Activated CD4-positive, alpha-beta T cell treated with anti-CD3 and anti-CD28 coated beads for 36 hours (primary cell): Measurements from ENCODE around the gene UBL7. TPM values are rescaled to one million over a fixed set of nuclear protein-coding genes. Genes with fewer than 3 reads are reported as not detected.
A peak's percentile ranks its signal among the peaks of the same experiment; 100 is the strongest.
"Not testable (repeated sequence)": the region's sequence is repeated elsewhere in the genome, so short reads cannot be mapped to it uniquely, and the experiment has no call there.

Source experiments
- ATAC-seq: fragments of 200-7000 bp; cut with Tn5 transposase; one replicate; pipeline ENCODE4 v1.10.0; 2021; ENCODE audit warnings: mild to moderate bottlenecking, moderate library complexity
- CTCF ChIA-PET: fragments of 350-600 bp; sonication (Branson Sonifier 250); formaldehyde crosslinking; loops from one replicate; lab custom pipeline; 2021; ENCODE audit warnings: antibody characterized with exemption; lab: Charles Lee
- POLR2A ChIA-PET: fragments of 350-600 bp; sonication (Branson Sonifier 250); formaldehyde crosslinking; loops from one replicate; lab custom pipeline; 2021; ENCODE audit warnings: antibody characterized with exemption, inconsistent platforms; lab: Charles Lee
- DNase-seq: peaks from one replicate; pipeline ENCODE4 v3.0.0-alpha.2; 2020
- H3K27ac Mint-ChIP-seq: one replicate; pipeline ENCODE4 v1.8.0; 2021; ENCODE audit warnings: mixed read lengths
- H3K27me3 Mint-ChIP-seq: one replicate; pipeline ENCODE4 v1.8.0; 2021; ENCODE audit warnings: mixed read lengths
- H3K36me3 Mint-ChIP-seq: one replicate; pipeline ENCODE4 v1.8.0; 2021; ENCODE audit warnings: low read depth, mixed read lengths
- H3K4me1 Mint-ChIP-seq: one replicate; pipeline ENCODE4 v1.8.0; 2021; ENCODE audit warnings: mixed read lengths
- H3K4me3 Mint-ChIP-seq: one replicate; pipeline ENCODE4 v1.8.0; 2021; ENCODE audit warnings: mild to moderate bottlenecking, moderate library complexity, mixed read lengths
- H3K9me3 Mint-ChIP-seq: one replicate; pipeline ENCODE4 v1.8.0; 2021; ENCODE audit warnings: low read depth, mixed read lengths
- intact Hi-C, 2 experiments: fragments of 100-400 bp; cut with DNase I in 1 of 2; cut with micrococcal nuclease in 1 of 2; formaldehyde crosslinking; loops; one replicate each; pipeline versions ENCODE4 v1.14.2 to v1.15.1; 2022 to 2024; cut with DNase I, micrococcal nuclease
- total RNA-seq, 2 experiments: library from RNA; stranded (reverse); gene quantifications; one replicate each; pipeline ENCODE4 v1.2.3, GENCODE V29; 2021

UBL7 gene
- total RNA-seq, 2 experiments from 2014 or later: 47.5 to 48.6 TPM

- no peaks in the 10 kb centered on the region for H3K9me3 Mint-ChIP-seq
- ChIA-PET CTCF (interaction anchor here (0.5 to 3.0 kb wide), 9 partner anchors 12 to 125 kb away, joined by 3 to 12 read pairs (median 4); partner anchors contain the start of gene UBL7), POLR2A (interaction anchor here (0.6 to 1.1 kb wide), 2 partner anchors 29 to 105 kb away, joined by 3 read pairs; partner anchors contain the start of gene UBL7)
- intact Hi-C loops: loop anchor here (1.0 to 5.0 kb wide), 5 partner anchors 28 to 116 kb away; partner anchors contain the start of gene UBL7 (in 1 of the 2)
- H3K27me3 Mint-ChIP-seq: no peaks in the 10 kb centered on the region
- peak; percentile 92 for ATAC-seq
- H3K27ac Mint-ChIP-seq: no peak overlapping the region
- peak; percentile 85 for DNase-seq
- H3K36me3 Mint-ChIP-seq: peaks cover 3% of the 10 kb centered on the region
- no peak overlapping the region for H3K4me3 Mint-ChIP-seq
- peaks cover 12% of the 10 kb centered on the region for H3K4me1 Mint-ChIP-seq
Measured at GRCh38 chr15:74489518-74490338, 28.8 kb upstream of the UBL7 start.

GRCh38 chr15:74488776-74489175 lies 27.8 kb upstream of the UBL7 start:
- no peaks in the 10 kb centered on the region for H3K27me3 Mint-ChIP-seq
- ATAC-seq: no peak
- peaks cover 12% of the 10 kb centered on the region for H3K4me1 Mint-ChIP-seq
- intact Hi-C loops: loop anchor here (1.0 to 2.0 kb wide), 4 partner anchors 27 to 115 kb away; partner anchors contain the start of gene UBL7 (in 1 of the 2)
- peaks cover 3% of the 10 kb centered on the region for H3K36me3 Mint-ChIP-seq
- H3K9me3 Mint-ChIP-seq: no peaks in the 10 kb centered on the region
- DNase-seq: no peak
- ChIA-PET CTCF (interaction anchor here (0.6 to 3.0 kb wide), 6 partner anchors 12 to 119 kb away, joined by 3 to 12 read pairs (median 4); partner anchors contain the start of gene UBL7), POLR2A (interaction anchor here (1.1 kb wide), 1 partner anchor 104 kb away, joined by 3 read pairs; no protein-coding TSS in a partner anchor)
- H3K4me3 Mint-ChIP-seq: no peak overlapping the region
- no peak overlapping the region for H3K27ac Mint-ChIP-seq

- H3K4me1 Mint-ChIP-seq: no peaks in the 10 kb centered on the region
- intact Hi-C loops: no loop called here
- ChIA-PET POLR2A (no interaction called here), CTCF (no interaction called here)
- ATAC-seq (no peak), DNase-seq (no peak)
- H3K36me3 Mint-ChIP-seq: peaks cover 13% of the 10 kb centered on the region
- H3K27me3 Mint-ChIP-seq: no peaks in the 10 kb centered on the region
- no peak overlapping the region for H3K4me3 Mint-ChIP-seq
- no peak overlapping the region for H3K27ac Mint-ChIP-seq
- H3K9me3 Mint-ChIP-seq: no peaks in the 10 kb centered on the region
Measured at GRCh38 chr15:74482661-74483060, 21.7 kb upstream of the UBL7 start.

- ATAC-seq, intact Hi-C loops, H3K27ac Mint-ChIP-seq, DNase-seq, CTCF ChIA-PET, H3K4me1 Mint-ChIP-seq, H3K9me3 Mint-ChIP-seq, H3K4me3 Mint-ChIP-seq, POLR2A ChIA-PET, H3K27me3 Mint-ChIP-seq: not testable (repeated sequence)
- H3K36me3 Mint-ChIP-seq: peaks cover 16% of the 10 kb centered on the region
Measured at GRCh38 chr15:74480364-74480763, 19.4 kb upstream of the UBL7 start.

- H3K4me3 Mint-ChIP-seq, H3K9me3 Mint-ChIP-seq, DNase-seq, intact Hi-C loops, POLR2A ChIA-PET, H3K4me1 Mint-ChIP-seq, H3K27ac Mint-ChIP-seq, H3K27me3 Mint-ChIP-seq, ATAC-seq: not testable (repeated sequence)
- CTCF ChIA-PET: interaction anchor here (0.6 to 2.3 kb wide), 4 partner anchors 10 to 512 kb away, joined by 3 to 10 read pairs (median 4); no protein-coding TSS in a partner anchor
- H3K36me3 Mint-ChIP-seq: peaks cover 30% of the 10 kb centered on the region
Measured at GRCh38 chr15:74471621-74472020, 10.7 kb upstream of the UBL7 start.

GRCh38 chr15:74470631-74471395 lies 9.9 kb upstream of the UBL7 start:
- no peaks in the 10 kb centered on the region for H3K27me3 Mint-ChIP-seq
- no peak overlapping the region for H3K4me3 Mint-ChIP-seq
- POLR2A ChIA-PET: no interaction called here
- CTCF ChIA-PET: interaction anchor here (0.6 to 2.3 kb wide), 5 partner anchors 11 to 512 kb away, joined by 3 to 10 read pairs (median 3); no protein-coding TSS in a partner anchor
- ATAC-seq: no peak
- no peaks in the 10 kb centered on the region for H3K9me3 Mint-ChIP-seq
- peaks cover 33% of the 10 kb centered on the region for H3K36me3 Mint-ChIP-seq
- H3K4me1 Mint-ChIP-seq: no peaks in the 10 kb centered on the region
- no peak overlapping the region for H3K27ac Mint-ChIP-seq
- intact Hi-C loops: no loop called here
- DNase-seq: no peak

- Mint-ChIP-seq H3K27me3 (no peaks in the 10 kb centered on the region), H3K4me3 (no peak overlapping the region), H3K27ac (no peak overlapping the region), H3K9me3 (peaks cover 2% of the 10 kb centered on the region), H3K4me1 (peaks cover 18% of the 10 kb centered on the region), H3K36me3 (peaks cover 34% of the 10 kb centered on the region)
- CTCF ChIA-PET: interaction anchor here (0.9 to 1.2 kb wide), 2 partner anchors 8 to 29 kb away, joined by 3 to 4 read pairs; no protein-coding TSS in a partner anchor
- ATAC-seq: no peak
- intact Hi-C loops: no loop called here
- no peak for DNase-seq
- POLR2A ChIA-PET: no interaction called here
Measured at GRCh38 chr15:74468341-74469032, 7.5 kb upstream of the UBL7 start.

- intact Hi-C loops: no loop called here
- DNase-seq (no peak), ATAC-seq (no peak)
- ChIA-PET POLR2A (interaction anchor here (0.6 kb wide), 1 partner anchor 54 kb away, joined by 3 read pairs; no protein-coding TSS in a partner anchor), CTCF (no interaction called here)
- Mint-ChIP-seq H3K27me3 (no peaks in the 10 kb centered on the region), H3K36me3 (peaks cover 29% of the 10 kb centered on the region), H3K4me1 (peaks cover 35% of the 10 kb centered on the region), H3K9me3 (peaks cover 2% of the 10 kb centered on the region), H3K27ac (no peak overlapping the region), H3K4me3 (no peak overlapping the region)
Measured at GRCh38 chr15:74466570-74466969, 5.6 kb upstream of the UBL7 start.

GRCh38 chr15:74464897-74465296 lies 3.9 kb upstream of the UBL7 start:
- H3K27ac Mint-ChIP-seq: no peak overlapping the region
- intact Hi-C loops: loop anchor here in 1 of 2 experiments (5.0 kb wide), 2 partner anchors 322 to 498 kb away; no protein-coding TSS in a partner anchor

GRCh38 chr15:74464216-74464615 lies 3.3 kb upstream of the UBL7 start:
- H3K9me3 Mint-ChIP-seq: peaks cover 2% of the 10 kb centered on the region
- DNase-seq (no peak), ATAC-seq (no peak)
- ChIA-PET POLR2A (no interaction called here), CTCF (interaction anchor here (0.6 to 0.7 kb wide), 2 partner anchors 29 to 82 kb away, joined by 3 read pairs; no protein-coding TSS in a partner anchor)
- intact Hi-C loops: loop anchor here in 1 of 2 experiments (5.0 kb wide), 2 partner anchors 323 to 497 kb away; no protein-coding TSS in a partner anchor
- H3K36me3 Mint-ChIP-seq: peaks cover 26% of the 10 kb centered on the region
- no peaks in the 10 kb centered on the region for H3K27me3 Mint-ChIP-seq
- H3K4me1 Mint-ChIP-seq: peaks cover 41% of the 10 kb centered on the region
- H3K27ac Mint-ChIP-seq: no peak overlapping the region
- peak overlapping the region; percentile 10 for H3K4me3 Mint-ChIP-seq

More at GRCh38 chr15:74464897-74465296, 3.9 kb upstream of the UBL7 start:
- Mint-ChIP-seq H3K4me3 (no peak overlapping the region), H3K27me3 (no peaks in the 10 kb centered on the region), H3K36me3 (peaks cover 26% of the 10 kb centered on the region), H3K4me1 (peaks cover 41% of the 10 kb centered on the region), H3K9me3 (peaks cover 2% of the 10 kb centered on the region)
- DNase-seq: no peak
- CTCF ChIA-PET: interaction anchor here (0.6 to 0.7 kb wide), 3 partner anchors 28 to 322 kb away, joined by 3 read pairs; no protein-coding TSS in a partner anchor
- POLR2A ChIA-PET: no interaction called here
- ATAC-seq: no peak
